Kidney (tissue), 14 donors: ENCODE measurements around the gene HAPSTR1. TPM values are rescaled to one million over a fixed set of nuclear protein-coding genes. Genes with fewer than 3 reads are reported as not detected.
"Not testable (repeated sequence)": the region's sequence is repeated elsewhere in the genome, so short reads cannot be mapped to it uniquely, and the experiment has no call there.

Source experiments
- DNase-seq, 5 donors: peaks; one replicate each; pipeline ENCODE4 v3.0.0-alpha.2; 2013 to 2020
- FAIRE-seq: peaks from 2 replicates; lab custom pipeline; 2012; peaks lifted over from hg19 to GRCh38; lab: Jason Lieb, UNC
- H3K27ac ChIP-seq, 2 donors: one replicate each; pipeline ENCODE4 v1.7.0; 2013; ENCODE audit warnings: low read depth in 2 of 2, low read length in 2 of 2, inconsistent platforms in 1 of 2
- H3K27me3 ChIP-seq: one replicate; pipeline ENCODE4 v1.7.1; 2013; ENCODE audit warnings: low read length, inconsistent platforms; ENCODE audit not compliant: control insufficient read depth, insufficient read depth
- H3K36me3 ChIP-seq, 3 donors: one replicate each; pipeline versions ENCODE4 v1.7.0 to v1.7.1; 2013; ENCODE audit warnings: low read length in 3 of 3, control low read depth in 1 of 3, inconsistent platforms in 1 of 3; ENCODE audit not compliant: insufficient read depth in 3 of 3, control insufficient read depth in 2 of 3
- H3K4me1 ChIP-seq, 3 donors: one replicate each; pipeline versions ENCODE4 v1.7.0 to v1.7.1; 2013; ENCODE audit warnings: low read length in 3 of 3, inconsistent platforms in 1 of 3, low read depth in 1 of 3; ENCODE audit not compliant: control insufficient read depth in 2 of 3, insufficient read depth in 2 of 3
- H3K4me3 ChIP-seq, 3 donors: one replicate each; pipeline versions ENCODE4 v1.7.0 to v1.8.1; 2013; ENCODE audit warnings: low read length in 3 of 3, control low read depth in 1 of 3, inconsistent platforms in 1 of 3
- H3K9ac ChIP-seq, 3 donors: one replicate each; pipeline versions ENCODE4 v1.7.0 to v1.7.1; 2013; ENCODE audit warnings: low read length in 3 of 3, control low read depth in 1 of 3, inconsistent platforms in 1 of 3
- H3K9me3 ChIP-seq, 3 donors: one replicate each; pipeline versions ENCODE4 v1.7.0 to v1.7.1; 2013; ENCODE audit warnings: low read length in 3 of 3, control low read depth in 1 of 3, inconsistent platforms in 1 of 3; ENCODE audit not compliant: control insufficient read depth in 2 of 3, insufficient read depth in 1 of 3
- CTCF ChIP-seq: IDR thresholded peaks from 3 replicates; pipeline ENCODE4 v1.5.1; 2012; ENCODE audit warnings: mild to moderate bottlenecking, moderate library complexity, borderline replicate concordance; ENCODE audit not compliant: insufficient read depth; ENCODE audit errors: extremely low read depth
- intact Hi-C: fragments of 100-400 bp; cut with DNase I; formaldehyde crosslinking; loops from one replicate; pipeline ENCODE4 v1.11.1; 2022
- polyA plus RNA-seq: library from polyadenylated mRNA; stranded (reverse); fragments of 350-450 nt; fragmentation: Illumina TruSeq; extraction: RNeasy Lipid Tissue Mini Kit (QIAGEN cat#74804); gene quantifications from one replicate; pipeline ENCODE4 v1.2.3, GENCODE V29; 2014; ENCODE audit warnings: low read depth, low replicate concordance; ENCODE audit not compliant: insufficient read depth
- total RNA-seq: library from RNA; stranded (reverse); fragmentation: NEBNext Ultra II Directional; extraction: Animal tissue kit (Norgen Biotek cat#: 25700); gene quantifications from one replicate; pipeline ENCODE4 v1.2.1, GENCODE V29; 2021
- donor health status: control.
- donor health status: control.
- donor health status: control.
- donor health status: control.
- donor health status: control.
- donor health status: DM: yes; HTN: yes; CAD: no.
- donor health status: Normal renal cell carcinoma (clear cell type).

Gene HAPSTR1
- total and polyA plus RNA-seq, 2 donors from 2014 or later = 14.7 to 77.0 TPM

- Histone ChIP-seq H3K4me3 (no peak overlapping the region), H3K27ac (no peak overlapping the region), H3K36me3 (no peaks in the 10 kb centered on the region), H3K27me3 (no peaks in the 10 kb centered on the region), H3K9ac (no peak overlapping the region), H3K4me1 (peaks cover 0 to 4% (median 2%) of the 10 kb centered on the region in 3 donors), H3K9me3 (no peaks in the 10 kb centered on the region)
- intact Hi-C loops = no loop called here
- TF ChIP-seq CTCF = no peak
- DNase-seq = no peak
- no peak for FAIRE-seq
Measured at GRCh38 chr16:9042964-9043680, 48.3 kb upstream of the HAPSTR1 start.

GRCh38 chr16:9045562-9045961, 45.9 kb upstream of the HAPSTR1 start:
- H3K27ac ChIP-seq, FAIRE-seq, intact Hi-C loops, H3K9me3 ChIP-seq, DNase-seq, H3K4me3 ChIP-seq, H3K36me3 ChIP-seq, H3K4me1 ChIP-seq, H3K9ac ChIP-seq, H3K27me3 ChIP-seq: not testable (repeated sequence)

- no peak for FAIRE-seq
- no peak overlapping the region for H3K4me3 ChIP-seq
- no peak overlapping the region for H3K27ac ChIP-seq
- no peaks in the 10 kb centered on the region for H3K27me3 ChIP-seq
- no peak overlapping the region for H3K9ac ChIP-seq
- peaks cover 0 to 4% (median 4%) of the 10 kb centered on the region in 3 donors for H3K4me1 ChIP-seq
- no peaks in the 10 kb centered on the region for H3K36me3 ChIP-seq
- H3K9me3 ChIP-seq = no peaks in the 10 kb centered on the region
- intact Hi-C loops = no loop called here
- TF ChIP-seq CTCF = no peak
- DNase-seq = no peak
Measured at GRCh38 chr16:9046667-9047055, 44.8 kb upstream of the HAPSTR1 start.

GRCh38 chr16:9047689-9048301, 43.6 kb upstream of the HAPSTR1 start:
- DNase-seq (peak in 4 of 5 donors; percentile 18 to 95 (median 40)), FAIRE-seq (peak; percentile 73)
- H3K9ac ChIP-seq = peak overlapping the region in 1 of 3 donors; percentile 14
- peak overlapping the region; percentile 58 to 60 for H3K27ac ChIP-seq
- no peaks in the 10 kb centered on the region for H3K9me3 ChIP-seq
- intact Hi-C loops = no loop called here
- H3K4me1 ChIP-seq = peaks cover 0 to 4% (median 4%) of the 10 kb centered on the region in 3 donors
- H3K36me3 ChIP-seq = no peaks in the 10 kb centered on the region
- H3K27me3 ChIP-seq = no peaks in the 10 kb centered on the region
- H3K4me3 ChIP-seq = no peak overlapping the region
- TF ChIP-seq CTCF = no peak
